ENCODE results near the gene NEUROD4. TPM values are rescaled to one million over a fixed set of nuclear protein-coding genes. Genes with fewer than 3 reads are reported as not detected.

NEUROD4 gene
- total and polyA plus RNA-seq, 5 donors, result not detected

DNA sequence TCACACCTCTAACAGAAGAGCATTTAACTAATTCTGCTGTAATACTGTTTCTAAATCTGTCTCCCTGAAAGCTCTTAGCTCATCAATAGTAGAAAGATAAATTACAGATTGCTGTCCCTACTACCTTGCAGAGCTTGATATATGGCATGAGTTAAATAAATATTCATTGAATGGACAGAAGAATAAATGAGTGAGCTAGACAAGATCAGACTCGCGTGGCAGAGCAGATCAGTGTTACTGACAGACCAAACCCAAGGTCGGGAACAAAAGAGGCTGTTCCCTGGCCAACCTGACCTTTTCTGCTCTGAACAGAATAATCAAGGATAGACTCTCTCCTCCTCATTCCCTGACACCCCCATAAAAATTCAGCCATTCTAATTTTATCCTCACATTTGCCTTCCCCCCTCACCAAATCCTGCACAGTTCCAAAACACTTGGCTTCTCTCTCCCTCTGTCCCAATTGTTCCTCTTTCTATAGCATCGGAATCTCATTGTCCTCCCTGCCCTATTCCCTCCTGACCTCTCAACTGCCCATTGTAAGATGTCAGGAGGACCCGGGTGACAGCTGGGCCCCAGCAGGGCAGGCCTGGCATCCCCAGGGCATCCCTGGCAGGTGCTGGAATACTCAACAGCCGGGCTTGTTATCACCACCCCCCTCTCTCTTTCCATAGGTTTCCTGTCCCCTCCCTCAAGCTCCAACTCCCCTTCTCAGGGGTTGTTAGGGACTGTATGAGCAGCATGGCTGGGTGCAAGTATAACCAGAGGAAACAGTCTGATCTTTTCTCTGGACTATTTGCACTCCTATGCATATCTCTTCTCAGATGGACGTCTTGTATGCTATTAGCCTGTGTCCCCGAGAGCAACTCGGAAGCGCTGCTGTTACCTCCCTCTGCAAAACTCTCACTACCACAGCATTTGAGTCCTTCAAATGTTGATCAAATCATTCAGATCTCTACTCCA, 19.9 kb downstream of the NEUROD4 start:
- no peak overlapping the region for H3K27ac ChIP-seq (ENCODE audit: low read length)
- no peaks in the 10 kb centered on the region for H3K4me1 ChIP-seq (ENCODE audit: control insufficient read depth, insufficient read depth, low read length)
- no peaks in the 10 kb centered on the region for H3K9me3 ChIP-seq (ENCODE audit: control insufficient read depth, low read length)
- WGBS, result 65% methylated on average over 10 of the region's 10 CpGs
- H3K4me3 ChIP-seq (ENCODE audit: low read length), result no peak overlapping the region
- ATAC-seq (no peak), DNase-seq (no peak)
- H3K27me3 ChIP-seq (ENCODE audit: control insufficient read depth, insufficient read depth), result no peaks in the 10 kb centered on the region
- intact Hi-C loops (cut with DNase I), result no loop called here

DNA sequence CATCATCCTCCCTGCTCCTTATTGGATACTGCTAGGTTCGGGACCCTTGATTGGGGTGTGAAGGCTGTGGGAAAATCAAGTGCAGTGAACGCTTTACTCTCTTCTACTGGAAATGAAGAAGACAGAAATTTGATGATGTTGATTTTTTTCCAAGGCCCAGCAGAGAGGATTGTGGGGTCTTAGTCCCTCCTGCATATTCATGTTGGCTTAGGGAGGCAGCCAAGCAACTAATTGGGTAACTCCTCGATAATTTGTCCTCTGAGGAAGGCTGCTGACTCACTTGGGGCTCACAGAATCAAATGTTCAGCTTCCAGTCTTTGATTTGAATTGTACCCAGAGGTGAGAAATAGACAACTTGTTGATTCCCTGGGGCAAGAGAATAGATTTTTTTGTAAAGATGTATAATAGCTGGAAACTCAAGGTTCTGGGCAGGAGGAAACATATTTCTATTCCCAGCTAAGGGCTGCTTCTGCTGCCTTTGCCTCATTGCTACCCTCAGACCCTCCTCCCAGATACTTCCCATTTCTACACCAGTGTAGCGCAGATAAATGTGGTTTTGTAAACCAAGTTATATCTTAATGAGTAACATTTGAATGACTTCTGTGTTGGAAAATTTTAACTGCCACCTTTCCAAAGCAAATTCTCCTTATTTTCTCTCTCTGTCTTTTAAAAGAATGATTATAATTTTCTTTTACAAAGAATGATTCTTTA, 21.7 kb downstream of the NEUROD4 start:
- 71% methylated on average over 4 of the region's 4 CpGs for WGBS
- DNase-seq (no peak), ATAC-seq (no peak)
- Histone ChIP-seq H3K27me3 (ENCODE audit: control insufficient read depth, insufficient read depth) (no peaks in the 10 kb centered on the region), H3K4me3 (ENCODE audit: low read length) (no peak overlapping the region), H3K27ac (ENCODE audit: low read length) (no peak overlapping the region), H3K9me3 (ENCODE audit: control insufficient read depth, low read length) (no peaks in the 10 kb centered on the region), H3K4me1 (ENCODE audit: control insufficient read depth, insufficient read depth, low read length) (no peaks in the 10 kb centered on the region)
- intact Hi-C loops (cut with DNase I), result no loop called here

DNA sequence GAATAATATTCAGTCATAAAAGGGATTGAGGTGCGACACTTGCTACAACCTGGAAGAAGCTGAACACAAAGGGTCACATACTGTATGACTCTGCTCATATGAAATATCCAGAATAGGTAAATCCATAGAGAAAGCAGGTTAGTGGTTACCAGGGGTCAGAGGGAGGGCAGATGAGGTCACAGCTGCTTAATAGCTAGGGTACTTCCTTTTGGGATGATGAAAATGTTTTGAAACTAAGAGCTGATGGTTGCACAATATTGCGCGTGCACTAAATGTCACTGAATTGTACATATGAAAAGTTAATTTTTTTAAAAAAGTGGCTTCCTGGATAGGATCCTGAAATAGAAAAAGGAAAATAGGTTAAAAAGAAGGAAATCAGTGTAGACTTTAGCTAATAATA, 23.8 kb downstream of the NEUROD4 start:
- intact Hi-C loops (cut with DNase I), result no loop called here
- H3K4me1 ChIP-seq (ENCODE audit: control insufficient read depth, insufficient read depth, low read length), result no peaks in the 10 kb centered on the region
- ATAC-seq (no peak), DNase-seq (no peak)
- H3K4me3 ChIP-seq (ENCODE audit: low read length), result no peak overlapping the region
- no peaks in the 10 kb centered on the region for H3K27me3 ChIP-seq (ENCODE audit: control insufficient read depth, insufficient read depth)
- H3K27ac ChIP-seq (ENCODE audit: low read length), result no peak overlapping the region
- H3K9me3 ChIP-seq (ENCODE audit: control insufficient read depth, low read length), result no peaks in the 10 kb centered on the region
- WGBS, result 82% methylated on average over 3 of the region's 3 CpGs

DNA sequence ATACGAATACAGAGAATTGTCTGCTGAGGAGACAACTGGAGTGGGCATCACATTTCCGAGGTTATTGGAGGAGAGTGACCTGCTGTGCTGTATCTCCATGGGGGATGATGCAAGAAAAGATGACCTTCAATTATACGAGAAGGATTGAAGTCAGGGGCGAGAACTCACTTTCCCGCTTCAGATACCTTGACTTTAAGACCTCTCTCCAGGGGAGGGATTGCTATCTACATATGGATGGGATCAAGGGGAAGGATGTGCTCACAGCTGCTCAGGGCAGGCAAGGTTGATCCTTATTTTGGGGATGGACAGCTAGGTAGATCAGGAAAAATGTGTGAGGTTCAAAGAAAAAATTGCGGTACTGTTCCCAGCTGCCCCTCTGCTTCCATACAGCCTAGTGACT, 24.4 kb downstream of the NEUROD4 start:
- no peak for DNase-seq
- H3K4me3 ChIP-seq (ENCODE audit: low read length), result no peak overlapping the region
- intact Hi-C loops (cut with DNase I), result no loop called here
- WGBS, result 47% methylated on average over 6 of the region's 6 CpGs
- no peaks in the 10 kb centered on the region for H3K9me3 ChIP-seq (ENCODE audit: control insufficient read depth, low read length)
- H3K4me1 ChIP-seq (ENCODE audit: control insufficient read depth, insufficient read depth, low read length), result no peaks in the 10 kb centered on the region
- H3K27me3 ChIP-seq (ENCODE audit: control insufficient read depth, insufficient read depth), result no peaks in the 10 kb centered on the region
- no peak for ATAC-seq
- H3K27ac ChIP-seq (ENCODE audit: low read length), result no peak overlapping the region

DNA sequence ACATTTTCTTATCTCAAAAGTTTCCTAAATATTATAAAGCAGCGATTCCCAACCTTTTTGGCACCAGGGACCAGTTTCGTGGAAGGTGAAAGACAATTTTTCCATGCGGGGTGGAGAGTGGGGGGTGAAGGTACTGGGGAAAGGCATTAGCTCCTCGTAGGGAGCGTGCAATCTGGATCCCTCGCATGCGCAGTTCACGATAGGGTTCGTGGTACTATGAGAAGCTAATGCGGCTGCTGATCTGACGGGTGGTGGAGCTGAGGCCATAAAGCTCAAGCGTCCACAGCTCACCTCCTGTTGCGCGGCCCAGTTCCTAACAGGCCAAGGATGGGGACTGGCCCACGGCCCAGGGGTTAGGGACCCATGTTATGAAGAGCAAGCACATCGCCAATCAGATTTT, 29.9 kb downstream of the NEUROD4 start:
- H3K27ac ChIP-seq (ENCODE audit: low read length), result no peak overlapping the region
- whole genome bisulfite sequencing, result 83% methylated on average over 16 of the region's 16 CpGs
- DNase-seq, result no peak
- H3K27me3 ChIP-seq (ENCODE audit: control insufficient read depth, insufficient read depth), result no peaks in the 10 kb centered on the region
- intact Hi-C loops (cut with DNase I), result no loop called here
- no peak overlapping the region for H3K4me3 ChIP-seq (ENCODE audit: low read length)
- no peaks in the 10 kb centered on the region for H3K9me3 ChIP-seq (ENCODE audit: control insufficient read depth, low read length)
- H3K4me1 ChIP-seq (ENCODE audit: control insufficient read depth, insufficient read depth, low read length), result no peaks in the 10 kb centered on the region
- no peak for ATAC-seq

DNA sequence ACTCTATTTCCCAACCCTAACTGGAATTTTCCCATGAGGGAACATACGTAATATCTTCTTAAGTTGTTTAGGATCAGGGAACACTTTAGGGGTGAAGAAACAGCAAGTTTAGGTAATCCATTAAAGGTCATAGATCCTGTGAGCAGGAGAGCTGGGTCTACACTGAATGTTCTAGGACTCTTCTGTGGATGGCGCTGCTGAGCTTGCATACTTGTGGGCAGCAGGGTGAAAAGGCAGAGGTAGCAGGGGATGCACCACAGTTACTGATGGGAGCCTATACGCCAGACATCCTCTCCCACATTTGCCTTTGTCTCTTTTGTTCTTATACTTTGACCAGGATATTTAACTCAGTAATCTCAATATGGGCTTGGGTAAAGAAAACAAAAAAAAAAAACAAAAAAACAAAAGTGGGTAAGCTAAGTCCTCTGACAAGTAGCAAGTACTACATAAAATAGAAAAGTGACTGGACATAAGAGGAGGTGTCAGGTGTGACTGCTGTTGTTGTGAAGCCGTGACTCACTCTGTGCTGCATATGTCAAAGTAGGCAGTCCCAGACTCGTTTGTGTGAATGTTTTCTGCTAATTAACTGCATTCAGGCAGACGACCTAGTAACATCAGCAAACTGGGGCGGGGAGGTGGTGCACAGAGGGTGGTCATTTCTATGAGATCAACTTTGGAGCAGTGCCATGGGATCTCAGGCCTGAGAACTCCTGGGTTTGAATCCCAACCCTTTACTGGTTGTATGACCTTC, 31.6 kb downstream of the NEUROD4 start:
- no peak for DNase-seq
- Histone ChIP-seq H3K4me3 (ENCODE audit: low read length) (no peak overlapping the region), H3K4me1 (ENCODE audit: control insufficient read depth, insufficient read depth, low read length) (no peaks in the 10 kb centered on the region), H3K27ac (ENCODE audit: low read length) (no peak overlapping the region), H3K27me3 (ENCODE audit: control insufficient read depth, insufficient read depth) (no peaks in the 10 kb centered on the region), H3K9me3 (ENCODE audit: control insufficient read depth, low read length) (no peaks in the 10 kb centered on the region)
- intact Hi-C loops (cut with DNase I), result no loop called here
- 58% methylated on average over 7 of the region's 7 CpGs for WGBS
- no peak for ATAC-seq

DNA sequence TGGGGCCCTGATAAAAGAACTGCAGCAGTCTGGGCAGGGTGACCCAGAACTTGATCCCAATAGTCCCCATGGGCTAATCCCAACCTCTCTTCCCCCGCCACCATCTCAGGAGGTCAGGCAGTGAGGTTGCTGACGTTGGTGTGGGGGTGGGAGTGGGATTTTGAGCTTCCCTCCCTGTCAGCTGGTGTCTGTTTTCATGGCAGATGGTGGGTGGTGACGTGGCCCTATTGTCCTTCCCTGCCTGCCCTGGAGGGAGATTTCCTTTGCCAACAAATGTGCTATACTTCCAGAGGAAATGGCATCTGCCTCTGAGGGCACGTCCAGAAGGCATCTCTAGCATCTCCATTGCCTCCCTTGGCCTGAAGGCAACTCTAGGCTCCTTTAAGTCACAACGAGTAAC, 37.7 kb downstream of the NEUROD4 start:
- intact Hi-C loops (cut with DNase I), result no loop called here
- ATAC-seq, result no peak
- peaks cover 4% of the 10 kb centered on the region for H3K27me3 ChIP-seq (ENCODE audit: control insufficient read depth, insufficient read depth)
- H3K9me3 ChIP-seq (ENCODE audit: control insufficient read depth, low read length), result no peaks in the 10 kb centered on the region
- no peaks in the 10 kb centered on the region for H3K4me1 ChIP-seq (ENCODE audit: control insufficient read depth, insufficient read depth, low read length)
- no peak for DNase-seq
- whole genome bisulfite sequencing, result 31% methylated on average over 5 of the region's 5 CpGs
- no peak overlapping the region for H3K4me3 ChIP-seq (ENCODE audit: low read length)
- H3K27ac ChIP-seq (ENCODE audit: low read length), result no peak overlapping the region

DNA sequence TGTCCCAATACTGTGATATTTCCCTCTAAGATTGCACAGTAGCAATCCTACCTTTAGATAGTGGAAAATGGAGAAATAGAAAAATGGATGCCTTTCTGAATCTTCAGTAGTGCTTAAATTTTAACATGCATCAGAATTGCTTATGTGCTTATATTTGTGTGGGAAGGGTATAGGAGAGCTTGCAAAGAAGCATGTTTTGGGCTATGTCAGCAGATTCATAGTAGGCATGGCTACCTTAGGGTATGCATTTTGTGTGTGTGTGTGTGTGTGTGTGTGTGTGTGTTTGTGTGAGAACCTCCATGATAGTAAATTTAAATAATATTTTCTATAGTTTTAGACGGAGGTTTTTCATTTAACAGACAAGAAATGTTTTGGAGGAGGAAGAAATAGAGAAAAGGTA, 38.3 kb downstream of the NEUROD4 start:
- no peak for DNase-seq
- H3K27ac ChIP-seq (ENCODE audit: low read length), result no peak overlapping the region
- intact Hi-C loops (cut with DNase I), result no loop called here
- H3K4me3 ChIP-seq (ENCODE audit: low read length), result no peak overlapping the region
- H3K4me1 ChIP-seq (ENCODE audit: control insufficient read depth, insufficient read depth, low read length), result no peaks in the 10 kb centered on the region
- 90% methylated on average over 1 of the region's 1 CpG for WGBS
- ATAC-seq, result no peak
- peaks cover 4% of the 10 kb centered on the region for H3K27me3 ChIP-seq (ENCODE audit: control insufficient read depth, insufficient read depth)
- no peaks in the 10 kb centered on the region for H3K9me3 ChIP-seq (ENCODE audit: control insufficient read depth, low read length)

DNA sequence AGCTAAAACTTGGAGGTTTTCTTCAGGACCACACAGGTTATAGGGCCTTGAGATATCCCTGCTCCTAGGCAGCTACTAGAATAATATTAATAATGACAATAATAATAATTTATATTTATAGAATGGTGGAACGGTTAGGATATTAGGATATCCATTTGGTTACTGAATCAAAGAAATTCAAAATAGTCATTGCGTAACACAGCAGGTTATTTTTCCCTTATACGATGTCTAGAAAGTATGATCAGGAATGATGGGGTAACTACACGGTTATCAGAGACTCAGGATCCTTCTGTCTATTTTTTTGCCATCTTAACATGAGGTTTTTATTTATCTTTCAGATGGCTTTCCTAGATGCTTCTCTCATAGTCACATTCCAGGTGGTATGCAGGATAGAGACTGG, 39.0 kb downstream of the NEUROD4 start:
- Histone ChIP-seq H3K27ac (ENCODE audit: low read length) (no peak overlapping the region), H3K27me3 (ENCODE audit: control insufficient read depth, insufficient read depth) (peaks cover 4% of the 10 kb centered on the region), H3K4me3 (ENCODE audit: low read length) (no peak overlapping the region), H3K4me1 (ENCODE audit: control insufficient read depth, insufficient read depth, low read length) (no peaks in the 10 kb centered on the region), H3K9me3 (ENCODE audit: control insufficient read depth, low read length) (no peaks in the 10 kb centered on the region)
- DNase-seq, result no peak
- 88% methylated on average over 4 of the region's 4 CpGs for WGBS
- intact Hi-C loops (cut with DNase I), result no loop called here
- ATAC-seq, result no peak

DNA sequence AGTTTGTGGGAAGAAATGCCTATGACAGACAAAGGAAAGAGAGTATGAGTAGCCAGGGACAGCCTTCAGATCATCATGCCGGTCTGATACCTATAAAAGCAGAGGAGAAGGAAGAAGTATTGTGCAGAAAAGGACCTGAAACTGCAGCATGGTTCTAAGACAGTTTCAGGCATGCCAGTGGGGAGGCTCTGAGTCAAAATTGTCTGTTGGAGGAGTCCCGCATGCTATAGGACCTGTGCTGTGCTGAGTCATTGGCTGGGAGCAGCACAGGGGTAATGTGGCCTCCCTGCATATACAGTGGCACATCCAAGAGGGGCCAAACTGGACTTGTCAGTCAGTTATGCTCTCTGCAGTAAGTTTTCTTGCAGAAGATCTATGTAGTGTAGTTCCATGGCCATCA, 40.7 kb downstream of the NEUROD4 start:
- Histone ChIP-seq H3K27ac (ENCODE audit: low read length) (no peak overlapping the region), H3K9me3 (ENCODE audit: control insufficient read depth, low read length) (no peaks in the 10 kb centered on the region), H3K4me3 (ENCODE audit: low read length) (no peak overlapping the region), H3K4me1 (ENCODE audit: control insufficient read depth, insufficient read depth, low read length) (no peaks in the 10 kb centered on the region), H3K27me3 (ENCODE audit: control insufficient read depth, insufficient read depth) (peaks cover 4% of the 10 kb centered on the region)
- ATAC-seq (no peak), DNase-seq (no peak)
- intact Hi-C loops (cut with DNase I), result no loop called here
- 70% methylated on average over 2 of the region's 2 CpGs for WGBS

DNA sequence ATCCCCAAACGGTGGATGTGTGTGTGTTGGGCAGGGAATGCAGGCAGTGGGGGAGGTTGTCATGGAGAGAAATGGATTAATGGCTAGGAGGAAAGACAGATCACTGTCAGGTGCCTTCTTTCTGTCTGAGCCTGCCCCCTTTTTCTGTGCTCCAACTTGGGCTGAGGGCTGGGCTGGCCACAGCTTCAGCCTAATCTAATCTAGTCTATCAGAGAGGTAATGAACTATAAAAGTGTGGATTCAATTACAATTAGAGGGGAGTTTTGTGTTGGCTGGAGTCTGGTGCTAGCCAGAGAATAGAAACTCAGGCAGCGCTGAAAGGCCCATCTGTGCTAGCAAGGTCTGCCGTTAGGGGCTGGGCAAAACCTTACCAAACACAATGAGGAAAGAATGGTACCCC, 41.2 kb downstream of the NEUROD4 start:
- no peak for DNase-seq
- ATAC-seq, result no peak
- Histone ChIP-seq H3K27ac (ENCODE audit: low read length) (no peak overlapping the region), H3K9me3 (ENCODE audit: control insufficient read depth, low read length) (no peaks in the 10 kb centered on the region), H3K4me3 (ENCODE audit: low read length) (no peak overlapping the region), H3K27me3 (ENCODE audit: control insufficient read depth, insufficient read depth) (peaks cover 4% of the 10 kb centered on the region), H3K4me1 (ENCODE audit: control insufficient read depth, insufficient read depth, low read length) (no peaks in the 10 kb centered on the region)
- 62% methylated on average over 3 of the region's 3 CpGs for WGBS
- intact Hi-C loops (cut with DNase I), result no loop called here
